HG02981 (cell line): ENCODE measurements around the gene ERBB4.

ENCODE experiments used
- ATAC-seq: cut with Tn5 transposase; IDR thresholded peaks from one replicate; pipeline ENCODE4 v1.9.1; 2021; ENCODE audit warnings: mild to moderate bottlenecking, moderate library complexity; ENCODE audit not compliant: unreplicated experiment

The ERBB4 gene

GRCh38 chr2:212367431-212367830 is 171.2 kb downstream of the ERBB4 start:
- no peak for ATAC-seq

GRCh38 chr2:212364112-212364985 is 174.3 kb downstream of the ERBB4 start:
- no peak for ATAC-seq

GRCh38 chr2:212361174-212361756 is 177.3 kb downstream of the ERBB4 start:
- ATAC-seq, result no peak

- no peak for ATAC-seq
Measured at GRCh38 chr2:212360068-212360460, 178.5 kb downstream of the ERBB4 start.

GRCh38 chr2:212359425-212360067 is 179.1 kb downstream of the ERBB4 start:
- no peak for ATAC-seq

- ATAC-seq, result no peak
Measured at GRCh38 chr2:212357606-212358005, 181.0 kb downstream of the ERBB4 start.

- no peak for ATAC-seq
Measured at GRCh38 chr2:212354382-212354781, 184.2 kb downstream of the ERBB4 start.

GRCh38 chr2:212348501-212348900 is 190.1 kb downstream of the ERBB4 start:
- no peak for ATAC-seq

GRCh38 chr2:212346865-212347264 is 191.7 kb downstream of the ERBB4 start:
- no peak for ATAC-seq

GRCh38 chr2:212345966-212346365 is 192.6 kb downstream of the ERBB4 start:
- no peak for ATAC-seq

GRCh38 chr2:212344131-212344530 is 194.5 kb downstream of the ERBB4 start:
- ATAC-seq, result no peak

- ATAC-seq, result no peak
Measured at GRCh38 chr2:212343167-212343566, 195.4 kb downstream of the ERBB4 start.

- ATAC-seq, result no peak
Measured at GRCh38 chr2:212337486-212338343, 200.9 kb downstream of the ERBB4 start.

GRCh38 chr2:212337036-212337435 is 201.6 kb downstream of the ERBB4 start:
- ATAC-seq, result no peak

GRCh38 chr2:212330263-212330662 is 208.3 kb downstream of the ERBB4 start:
- no peak for ATAC-seq

GRCh38 chr2:212328712-212329496 is 209.7 kb downstream of the ERBB4 start:
- ATAC-seq, result no peak

GRCh38 chr2:212328136-212328535 is 210.5 kb downstream of the ERBB4 start:
- no peak for ATAC-seq

GRCh38 chr2:212327171-212327809 is 211.3 kb downstream of the ERBB4 start:
- no peak for ATAC-seq

GRCh38 chr2:212318636-212319035 is 220.0 kb downstream of the ERBB4 start:
- ATAC-seq, result no peak

- no peak for ATAC-seq
Measured at GRCh38 chr2:212314680-212315079, 223.9 kb downstream of the ERBB4 start.
